SJCRH30 (cell line): Measurements from ENCODE around the gene RNF13. TPM values are rescaled to one million over a fixed set of nuclear protein-coding genes. Genes with fewer than 3 reads are reported as not detected.
A peak's percentile ranks its signal among the peaks of the same experiment; 100 is the strongest.

Source experiments
- DNase-seq, 2 experiments: peaks; one replicate each; pipeline ENCODE4 v3.0.0-alpha.2; 2015 to 2020
- H3K27ac ChIP-seq: fragments of 250-450 bp; sonication (Bioruptor Pico); 2 replicates; pipeline ENCODE4 v1.5.1; 2020; ENCODE audit warnings: mild to moderate bottlenecking, moderate library complexity
- H3K27me3 ChIP-seq: fragments of 250-450 bp; sonication (Bioruptor Pico); 2 replicates; pipeline ENCODE4 v1.5.1; 2020; ENCODE audit warnings: mild to moderate bottlenecking, moderate library complexity
- H3K36me3 ChIP-seq: fragments of 250-450 bp; sonication (Bioruptor Pico); 2 replicates; pipeline ENCODE4 v1.5.1; 2020; ENCODE audit warnings: mild to moderate bottlenecking, moderate library complexity
- H3K4me1 ChIP-seq: fragments of 250-450 bp; sonication (Bioruptor Pico); 2 replicates; pipeline ENCODE4 v1.5.1; 2020; ENCODE audit warnings: mild to moderate bottlenecking, moderate library complexity
- H3K4me3 ChIP-seq: fragments of 250-450 bp; sonication (Bioruptor Pico); 2 replicates; pipeline ENCODE4 v1.5.1; 2020; ENCODE audit warnings: mild to moderate bottlenecking, moderate library complexity
- H3K9me3 ChIP-seq: fragments of 250-450 bp; sonication (Bioruptor Pico); replicated peaks from 2 replicates; pipeline ENCODE4 v1.5.1; 2020; ENCODE audit warnings: mild to moderate bottlenecking, moderate library complexity
- total RNA-seq: library from RNA; depleted of rRNA; stranded (reverse); fragments of >200 nt; shearing (Covaris generic); gene quantifications from 2 replicates; pipeline ENCODE4 v1.2.3, GENCODE V29; 2014

RNF13 gene
- total RNA-seq, 1 experiment from 2014 or later, result 24.1 TPM

DNA sequence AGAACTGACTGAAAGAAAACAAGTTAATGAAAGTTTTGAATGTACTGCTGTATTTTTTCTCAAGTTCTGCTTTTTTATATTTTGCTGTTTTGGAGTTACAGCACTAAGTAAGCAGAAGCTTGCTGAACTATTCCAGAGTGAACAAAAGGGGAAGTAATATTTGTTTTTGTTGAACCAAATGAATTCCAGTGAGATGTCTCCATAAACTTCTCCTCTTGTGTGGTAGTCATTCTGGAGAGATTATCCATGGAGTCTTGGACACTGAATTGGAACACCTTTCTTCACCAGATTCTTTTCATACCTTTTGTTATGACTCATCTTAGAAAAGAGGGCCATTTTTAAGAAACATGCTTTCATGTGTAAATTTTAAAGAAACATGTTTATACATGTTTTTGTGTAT is 29.4 kb upstream of the RNF13 start:
- Histone ChIP-seq H3K27ac (peak overlapping the region; percentile 32; the same call in 1 of the 2 replicates), H3K27me3 (no peaks in the 10 kb centered on the region), H3K4me1 (peaks cover 7% of the 10 kb centered on the region; the same call in 1 of the 2 replicates), H3K4me3 (no peak overlapping the region), H3K9me3 (no peaks in the 10 kb centered on the region; the same call in 1 of the 2 replicates), H3K36me3 (no peaks in the 10 kb centered on the region)
- no peak for DNase-seq

- Histone ChIP-seq H3K9me3 (no peaks in the 10 kb centered on the region; the same call in 1 of the 2 replicates), H3K27ac (peak overlapping the region; percentile 32; the same call in 1 of the 2 replicates)
- peak; percentile 16 to 18 for DNase-seq
These were observed 28.8 kb upstream of the RNF13 start for GRCh38 chr3:149784064-149784704.

DNA sequence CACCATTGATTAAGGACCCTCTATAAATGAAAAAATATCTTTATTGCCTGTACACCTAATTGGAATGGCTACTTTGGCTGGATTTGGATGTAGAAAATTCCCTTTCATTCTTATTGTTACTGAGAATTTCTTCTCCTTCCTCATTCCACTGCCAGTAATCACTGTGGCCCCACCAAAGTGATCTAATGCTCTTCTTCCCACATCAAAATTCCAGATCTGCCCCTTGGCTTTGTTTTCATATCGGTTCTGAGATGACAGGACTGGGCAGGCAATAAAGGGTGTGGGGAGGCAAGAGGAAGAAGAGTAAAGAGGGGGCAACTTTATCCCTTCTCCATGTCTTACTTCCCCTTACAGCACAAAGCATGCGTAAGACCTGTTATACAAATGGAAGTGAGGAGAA is 22.7 kb upstream of the RNF13 start:
- Histone ChIP-seq H3K27me3 (no peaks in the 10 kb centered on the region), H3K36me3 (no peaks in the 10 kb centered on the region), H3K9me3 (no peaks in the 10 kb centered on the region; the same call in 1 of the 2 replicates), H3K4me3 (no peak overlapping the region), H3K27ac (no peak overlapping the region), H3K4me1 (0 out of 2 replicates have a peak, but pooled peaks cover 3% of the 10 kb centered on the region)
- no peak for DNase-seq

More at GRCh38 chr3:149784064-149784704, 28.8 kb upstream of the RNF13 start:
- Histone ChIP-seq H3K36me3 (no peaks in the 10 kb centered on the region), H3K4me3 (no peak overlapping the region), H3K27me3 (no peaks in the 10 kb centered on the region), H3K4me1 (peaks cover 7% of the 10 kb centered on the region; the same call in 1 of the 2 replicates)

DNA sequence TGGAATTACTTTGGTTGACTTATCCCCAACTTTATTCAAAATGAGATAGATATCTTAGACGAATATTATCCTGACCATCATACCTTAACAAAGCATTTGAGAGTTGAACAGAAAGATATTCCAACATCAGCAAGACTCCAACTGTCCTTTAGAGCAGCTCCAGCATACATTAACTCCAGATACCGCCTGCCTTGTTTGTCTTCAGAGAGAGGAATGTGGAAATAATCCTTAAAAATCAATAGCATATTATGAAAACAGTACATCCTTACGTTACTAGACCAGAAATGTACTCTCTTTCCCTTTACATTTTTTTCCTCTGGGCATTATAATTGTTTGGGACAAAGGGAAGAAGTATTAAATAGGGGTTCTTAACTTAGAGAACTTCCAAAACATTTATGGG is 22.3 kb upstream of the RNF13 start:
- H3K27me3 ChIP-seq, result no peaks in the 10 kb centered on the region
- 0 out of 2 replicates have a peak, but pooled peaks cover 3% of the 10 kb centered on the region for H3K4me1 ChIP-seq
- no peaks in the 10 kb centered on the region; the same call in 1 of the 2 replicates for H3K9me3 ChIP-seq
- no peaks in the 10 kb centered on the region for H3K36me3 ChIP-seq
- H3K4me3 ChIP-seq, result no peak overlapping the region
- DNase-seq, result no peak
- H3K27ac ChIP-seq, result no peak overlapping the region

DNA sequence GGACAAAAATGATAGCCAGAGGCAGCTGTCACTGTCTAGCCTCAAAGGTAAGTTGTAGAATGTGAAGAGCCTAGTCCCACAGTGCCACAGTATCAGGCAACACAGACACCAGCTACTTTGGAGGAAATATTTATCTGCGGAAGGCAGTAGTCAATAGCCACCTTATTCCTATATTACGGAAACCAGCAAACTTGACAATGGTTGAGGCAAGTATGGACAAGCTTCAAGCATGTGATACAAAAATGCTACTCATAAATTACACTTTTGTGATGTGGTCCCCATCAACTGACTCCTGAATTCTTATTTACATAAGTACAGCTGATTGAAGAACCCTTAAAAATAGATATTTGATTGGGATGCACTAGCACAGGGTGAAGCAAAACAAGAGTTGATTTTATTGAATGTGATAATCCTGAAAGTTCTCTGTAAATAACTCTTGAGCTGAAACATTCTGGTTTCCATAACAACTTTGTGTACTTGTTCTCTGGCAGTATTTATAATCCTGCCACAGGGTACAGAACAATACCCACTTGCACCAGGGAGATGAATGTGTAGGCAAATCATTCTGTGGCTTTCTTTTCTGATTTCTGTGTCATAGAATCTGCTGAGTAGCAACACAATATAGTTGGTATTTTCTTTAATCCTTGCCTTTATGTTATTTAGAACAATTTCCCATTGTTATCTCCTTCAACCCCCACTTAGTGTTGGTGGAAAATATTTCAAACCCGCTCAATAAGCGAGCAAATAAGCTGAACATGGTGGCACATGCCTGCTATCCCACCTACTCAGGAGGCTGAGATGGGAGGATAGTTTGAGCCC is 20.4 kb upstream of the RNF13 start, which contains the start of gene ANKUB1:
ANKUB1 (minus strand) TSS at position 103 of the 819 bp plus-strand sequence. CDS start 188 bp downstream, outside the sequence.
- no peak within 1 kb of the TSS for H3K4me3 ChIP-seq
- no peaks in the 10 kb centered on the region for H3K27me3 ChIP-seq
- H3K9me3 ChIP-seq, result no peaks in the 10 kb centered on the region
- no peaks in the 10 kb centered on the region for H3K36me3 ChIP-seq
- DNase-seq, result no peak
- H3K27ac ChIP-seq, result no peak within 1 kb of the TSS
- 0 out of 2 replicates have a peak, but pooled peaks cover 3% of the 10 kb centered on the region for H3K4me1 ChIP-seq

DNA sequence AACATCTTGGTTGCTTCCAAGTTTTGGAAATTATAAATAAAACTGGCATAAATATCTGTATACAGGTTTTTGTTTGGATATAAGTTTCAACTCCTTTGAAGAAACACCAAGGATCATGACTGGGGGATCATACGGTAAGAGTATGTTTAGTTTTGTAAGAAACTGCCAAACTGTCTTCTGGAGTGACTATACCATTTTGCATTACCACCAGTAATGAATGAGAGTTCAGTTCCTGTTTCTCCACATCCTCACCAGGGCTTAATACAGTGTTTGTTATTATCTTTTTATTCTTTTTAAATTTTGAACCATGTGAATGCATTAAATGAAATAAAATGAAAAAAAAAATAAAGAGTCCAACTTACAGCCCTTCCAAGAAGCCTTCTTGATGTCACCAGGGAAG is 17.0 kb upstream of the RNF13 start:
- Histone ChIP-seq H3K9me3 (peaks cover 4% of the 10 kb centered on the region; the same call in 1 of the 2 replicates), H3K4me3 (no peak overlapping the region), H3K4me1 (no peaks in the 10 kb centered on the region), H3K27me3 (no peaks in the 10 kb centered on the region), H3K27ac (no peak overlapping the region), H3K36me3 (no peaks in the 10 kb centered on the region)
- no peak for DNase-seq

GRCh38 chr3:149800693-149801092 is 12.3 kb upstream of the RNF13 start:
- Histone ChIP-seq H3K4me3 (no peak overlapping the region), H3K27ac (no peak overlapping the region), H3K4me1 (no peaks in the 10 kb centered on the region), H3K27me3 (no peaks in the 10 kb centered on the region), H3K36me3 (no peaks in the 10 kb centered on the region), H3K9me3 (peaks cover 5% of the 10 kb centered on the region; the same call in 1 of the 2 replicates)
- DNase-seq, result no peak

DNA sequence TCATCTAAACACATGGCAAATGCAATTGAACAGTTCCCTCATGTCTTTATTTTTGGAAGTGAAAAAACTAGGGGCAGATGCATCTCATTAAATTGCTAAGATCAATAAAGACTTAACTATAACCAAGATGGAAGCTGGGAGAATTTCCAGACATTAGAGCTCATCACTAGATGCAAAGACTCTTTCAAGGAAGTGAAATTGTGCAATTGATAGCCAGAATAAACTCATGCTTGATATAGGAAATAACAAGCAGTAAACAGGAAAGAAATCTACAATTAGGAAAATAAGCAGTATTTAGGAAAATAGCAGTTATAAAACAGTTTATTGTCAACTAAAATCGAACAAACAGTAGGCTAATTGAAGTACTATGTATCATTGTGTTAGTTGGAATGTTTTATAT is 11.8 kb upstream of the RNF13 start:
- H3K27me3 ChIP-seq, result no peaks in the 10 kb centered on the region
- H3K36me3 ChIP-seq, result no peaks in the 10 kb centered on the region
- DNase-seq, result no peak
- H3K4me3 ChIP-seq, result no peak overlapping the region
- no peak overlapping the region for H3K27ac ChIP-seq
- H3K9me3 ChIP-seq, result peaks cover 6% of the 10 kb centered on the region; the same call in 1 of the 2 replicates
- H3K4me1 ChIP-seq, result peaks cover 1% of the 10 kb centered on the region

DNA sequence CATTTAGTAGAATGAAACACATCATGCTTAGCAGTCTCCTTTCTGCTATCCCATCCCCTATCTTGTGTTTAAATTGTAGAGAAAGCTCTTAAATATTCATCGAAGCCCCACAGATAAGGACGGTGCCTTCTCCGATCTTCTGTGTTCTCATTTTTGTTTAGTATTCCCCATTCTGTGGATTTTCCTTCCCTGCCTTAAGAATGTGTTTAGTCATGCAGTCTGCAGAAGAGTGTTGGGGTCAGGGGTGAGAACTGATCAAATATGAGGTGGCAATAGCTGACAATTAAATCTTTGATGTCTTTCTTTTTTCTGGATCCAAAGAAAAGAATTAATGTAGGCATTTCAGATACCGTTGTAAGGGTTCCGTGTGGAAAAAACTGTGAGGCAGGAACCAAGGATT is 11.4 kb upstream of the RNF13 start:
- no peak for DNase-seq
- Histone ChIP-seq H3K27me3 (no peaks in the 10 kb centered on the region), H3K9me3 (peaks cover 6% of the 10 kb centered on the region; the same call in 1 of the 2 replicates)

GRCh38 chr3:149806171-149806778 is 6.7 kb upstream of the RNF13 start:
- Histone ChIP-seq H3K36me3 (no peaks in the 10 kb centered on the region), H3K27ac (no peak overlapping the region), H3K4me3 (no peak overlapping the region), H3K4me1 (peaks cover 5% of the 10 kb centered on the region), H3K9me3 (0 out of 2 replicates have a peak, but pooled peaks cover 2% of the 10 kb centered on the region), H3K27me3 (no peaks in the 10 kb centered on the region)
- DNase-seq, result no peak

More for the DNA sequence above, 11.4 kb upstream of the RNF13 start:
- H3K4me1 ChIP-seq, result peaks cover 5% of the 10 kb centered on the region
- H3K4me3 ChIP-seq, result no peak overlapping the region
- H3K36me3 ChIP-seq, result no peaks in the 10 kb centered on the region
- H3K27ac ChIP-seq, result no peak overlapping the region

DNA sequence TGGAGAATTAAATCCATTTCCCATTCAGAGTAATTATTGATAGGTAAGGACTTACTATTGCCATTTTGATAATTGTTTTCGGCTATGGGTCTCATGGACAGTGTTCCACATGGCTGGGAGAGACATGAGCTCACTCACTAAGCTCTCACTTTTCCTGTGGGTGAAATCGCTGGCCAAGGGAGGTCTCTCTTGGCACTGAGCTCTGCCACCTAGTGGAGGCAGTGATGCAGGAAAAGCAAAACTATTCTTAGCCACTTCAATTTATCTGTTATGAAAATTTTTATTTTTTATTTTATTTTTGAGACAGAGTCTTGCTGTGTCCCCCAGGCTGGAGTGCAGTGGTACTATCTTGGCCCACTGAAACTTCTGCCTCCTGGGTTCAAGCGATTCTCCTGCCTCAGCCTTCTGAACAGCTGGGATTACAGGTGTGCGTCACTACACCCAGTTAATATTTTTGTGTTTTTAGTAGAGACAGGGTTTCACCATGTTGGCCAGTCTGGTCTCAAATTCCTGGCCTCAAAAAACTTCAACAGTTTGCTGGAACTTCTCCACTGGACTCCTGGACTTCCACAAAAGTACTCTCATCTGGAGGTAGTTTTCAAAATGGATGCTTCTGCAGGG is 4.7 kb upstream of the RNF13 start:
- Histone ChIP-seq H3K4me1 (peaks cover 9% of the 10 kb centered on the region), H3K4me3 (no peak overlapping the region), H3K27ac (no peak overlapping the region), H3K27me3 (no peaks in the 10 kb centered on the region), H3K36me3 (no peaks in the 10 kb centered on the region), H3K9me3 (0 out of 2 replicates have a peak, but pooled peaks cover 2% of the 10 kb centered on the region)
- peak; percentile 71 to 82 for DNase-seq

DNA sequence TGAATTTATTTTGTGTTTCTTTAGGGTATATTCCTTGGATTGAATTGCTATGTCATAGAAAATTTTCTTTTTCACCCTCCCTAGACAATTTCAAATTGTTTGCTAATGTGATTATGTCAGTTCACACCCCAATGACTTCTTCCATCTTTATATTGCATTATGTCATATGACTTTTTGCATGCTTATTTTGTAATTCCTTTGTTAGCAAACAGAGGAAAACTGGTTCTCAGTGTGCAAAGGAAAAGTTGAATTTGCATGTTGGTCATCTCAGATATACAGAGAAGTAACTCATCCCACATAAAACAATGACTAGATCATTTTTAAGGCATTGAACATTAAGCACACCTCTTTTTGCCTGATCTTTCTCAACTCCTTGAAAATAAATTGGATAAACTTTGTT is 3.3 kb upstream of the RNF13 start:
- Histone ChIP-seq H3K27ac (no peak overlapping the region), H3K4me1 (peaks cover 9% of the 10 kb centered on the region), H3K4me3 (no peak overlapping the region), H3K27me3 (no peaks in the 10 kb centered on the region), H3K36me3 (no peaks in the 10 kb centered on the region), H3K9me3 (0 out of 2 replicates have a peak, but pooled peaks cover 2% of the 10 kb centered on the region)
- no peak for DNase-seq

DNA sequence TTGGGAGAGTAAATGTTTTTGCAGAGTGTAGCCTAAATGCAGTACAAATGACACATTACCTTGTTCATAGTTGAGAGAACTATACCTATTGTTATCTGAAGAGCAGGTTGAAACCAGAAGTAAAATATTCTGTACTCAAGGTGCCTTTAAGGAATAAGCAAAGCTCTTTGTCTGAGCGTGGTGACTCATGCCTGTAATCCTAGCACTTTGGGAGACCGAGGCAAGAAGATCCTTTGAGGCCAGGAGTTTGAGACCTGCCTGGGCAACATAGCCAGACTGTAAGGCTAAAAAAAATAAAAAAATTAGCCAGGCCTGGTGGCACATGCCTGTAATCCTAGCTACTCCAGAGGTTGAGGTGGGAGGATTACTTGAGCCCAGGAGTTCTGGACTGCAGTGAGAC is 2.2 kb upstream of the RNF13 start:
- DNase-seq, result no peak
- Histone ChIP-seq H3K27me3 (no peaks in the 10 kb centered on the region), H3K9me3 (no peaks in the 10 kb centered on the region), H3K4me1 (peaks cover 9% of the 10 kb centered on the region), H3K4me3 (no peak overlapping the region), H3K36me3 (no peaks in the 10 kb centered on the region), H3K27ac (no peak overlapping the region)

GRCh38 chr3:149812165-149812605 is 830 bp upstream of the RNF13 start:
- peak overlapping the region; percentile 83 for H3K4me3 ChIP-seq
- no peaks in the 10 kb centered on the region for H3K9me3 ChIP-seq
- H3K4me1 ChIP-seq, result peaks cover 4% of the 10 kb centered on the region; the same call in 1 of the 2 replicates
- DNase-seq, result no peak
- H3K27ac ChIP-seq, result peak overlapping the region; percentile 84
- H3K27me3 ChIP-seq, result no peaks in the 10 kb centered on the region
- H3K36me3 ChIP-seq, result no peaks in the 10 kb centered on the region
